Astrocyte (in vitro differentiated cells and primary cell): ENCODE results near the gene CRLF1. TPM values are rescaled to one million over a fixed set of nuclear protein-coding genes. Genes with fewer than 3 reads are reported as not detected.

Source experiments
- DNase-seq: peaks from one replicate; pipeline ENCODE4 v3.0.0-alpha.2; 2010; ENCODE audit warnings: low read depth
- FAIRE-seq: peaks from 2 replicates; lab custom pipeline; 2011; peaks lifted over from hg19 to GRCh38; lab: Jason Lieb, UNC
- H2AFZ ChIP-seq: 2 replicates; pipeline ENCODE4 v1.6.0; 2012; ENCODE audit warnings: low read depth, low read length, inconsistent platforms
- H3K27ac ChIP-seq: 2 replicates; pipeline ENCODE4 v1.5.1; 2011; ENCODE audit warnings: low read depth, low read length, inconsistent platforms
- H3K27me3 ChIP-seq: 2 replicates; pipeline ENCODE4 v1.6.0; 2011; ENCODE audit warnings: low read length, inconsistent platforms; ENCODE audit not compliant: insufficient read depth
- H3K36me3 ChIP-seq: 2 replicates; pipeline ENCODE4 v1.5.1; 2011; ENCODE audit warnings: low read length, inconsistent platforms; ENCODE audit not compliant: insufficient read depth
- H3K4me1 ChIP-seq: 2 replicates; pipeline ENCODE4 v1.5.1; 2011; ENCODE audit warnings: low read length, inconsistent platforms; ENCODE audit not compliant: insufficient read depth
- H3K4me2 ChIP-seq: 2 replicates; pipeline ENCODE4 v1.6.0; 2012; ENCODE audit warnings: low read length, inconsistent platforms
- H3K4me3 ChIP-seq: 2 replicates; pipeline ENCODE4 v1.5.1; 2011; ENCODE audit warnings: low read depth, mild to moderate bottlenecking, low read length, inconsistent platforms; ENCODE audit not compliant: insufficient read depth
- H3K79me2 ChIP-seq: 2 replicates; pipeline ENCODE4 v1.6.0; 2012; ENCODE audit warnings: mild to moderate bottlenecking, low read length, inconsistent platforms; ENCODE audit not compliant: insufficient read depth
- H3K9ac ChIP-seq: 2 replicates; pipeline ENCODE4 v1.6.0; 2012; ENCODE audit warnings: mild to moderate bottlenecking, low read length, inconsistent platforms
- H3K9me3 ChIP-seq: 2 replicates; pipeline ENCODE4 v1.5.1; 2012; ENCODE audit warnings: low read depth, mild to moderate bottlenecking, low read length, inconsistent platforms; ENCODE audit not compliant: insufficient read depth
- H4K20me1 ChIP-seq: 2 replicates; pipeline ENCODE4 v1.6.0; 2012; ENCODE audit warnings: low read length, inconsistent platforms; ENCODE audit not compliant: insufficient read depth
- H3K27ac Mint-ChIP-seq: one replicate; pipeline ENCODE4 v1.8.0; 2021; ENCODE audit warnings: mild to moderate bottlenecking, mixed read lengths; ENCODE audit not compliant: unreplicated experiment
- H3K27me3 Mint-ChIP-seq: one replicate; pipeline ENCODE4 v1.8.0; 2021; ENCODE audit warnings: low read depth, mixed read lengths; ENCODE audit not compliant: unreplicated experiment
- H3K36me3 Mint-ChIP-seq: one replicate; pipeline ENCODE4 v1.8.0; 2021; ENCODE audit warnings: low read depth, mixed read lengths; ENCODE audit not compliant: unreplicated experiment
- H3K4me1 Mint-ChIP-seq: one replicate; pipeline ENCODE4 v1.8.0; 2021; ENCODE audit warnings: low read depth, mixed read lengths; ENCODE audit not compliant: unreplicated experiment
- H3K4me3 Mint-ChIP-seq: one replicate; pipeline ENCODE4 v1.8.0; 2021; ENCODE audit warnings: mild to moderate bottlenecking, moderate library complexity, mixed read lengths; ENCODE audit not compliant: unreplicated experiment
- H3K9me3 Mint-ChIP-seq: one replicate; pipeline ENCODE4 v1.8.0; 2021; ENCODE audit warnings: mild to moderate bottlenecking, mixed read lengths; ENCODE audit not compliant: unreplicated experiment
- CTCF ChIP-seq: IDR thresholded peaks from 2 replicates; pipeline ENCODE4 v1.5.1; 2011; ENCODE audit warnings: low read depth, mild to moderate bottlenecking, inconsistent platforms, low read length, moderate library complexity; ENCODE audit not compliant: insufficient read depth
- EZH2 ChIP-seq: IDR thresholded peaks from 2 replicates; pipeline ENCODE4 v1.6.1; 2012; ENCODE audit warnings: mild to moderate bottlenecking, low read length, inconsistent platforms; ENCODE audit not compliant: insufficient read depth
- total RNA-seq: library from RNA; stranded (reverse); gene quantifications from 2 replicates; pipeline ENCODE4 v1.2.1, GENCODE V29; 2021

CRLF1 gene
- total RNA-seq, 1 donor from 2014 or later, result 18.5 TPM

DNA sequence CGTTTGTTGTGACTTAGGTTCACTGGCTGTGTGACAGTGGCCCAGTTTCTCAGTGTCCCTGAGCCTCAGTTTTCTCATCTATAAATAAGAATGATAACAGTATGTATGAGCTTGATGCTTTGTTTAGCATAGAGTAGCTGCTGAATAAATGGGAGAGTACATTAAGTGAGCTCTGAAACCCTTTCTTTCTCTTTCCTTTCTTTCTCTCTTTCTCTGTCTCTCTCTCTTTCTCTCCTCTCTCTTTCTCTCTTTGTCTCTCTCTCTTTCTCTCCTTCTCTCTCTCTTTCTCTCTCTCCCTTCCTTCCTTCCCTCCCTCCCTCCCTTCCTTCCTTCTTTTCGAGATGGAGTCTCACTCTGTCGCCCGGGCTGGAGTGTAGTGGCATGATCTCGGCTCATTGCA is 46.9 kb downstream of the CRLF1 start:
- H3K36me3 ChIP-seq, result peaks cover 6% of the 10 kb centered on the region
- no peaks in the 10 kb centered on the region for H3K27me3 ChIP-seq
- H3K4me3 Mint-ChIP-seq, result peak overlapping the region; percentile 97
- no peaks in the 10 kb centered on the region for H3K9me3 Mint-ChIP-seq
- H2AFZ ChIP-seq, result no peak overlapping the region
- no peaks in the 10 kb centered on the region for H3K9me3 ChIP-seq
- no peak for FAIRE-seq
- no peak overlapping the region for H3K27ac ChIP-seq
- H3K36me3 Mint-ChIP-seq, result peaks cover 8% of the 10 kb centered on the region
- peaks cover 9% of the 10 kb centered on the region for H3K4me1 ChIP-seq
- H3K9ac ChIP-seq, result no peak overlapping the region
- no peaks in the 10 kb centered on the region for H3K27me3 Mint-ChIP-seq
- no peak overlapping the region for H3K27ac Mint-ChIP-seq
- no peak overlapping the region for H3K4me2 ChIP-seq
- H3K79me2 ChIP-seq, result peaks cover 42% of the 10 kb centered on the region
- H3K4me1 Mint-ChIP-seq, result peaks cover 6% of the 10 kb centered on the region
- H4K20me1 ChIP-seq, result peaks cover 14% of the 10 kb centered on the region
- no peak overlapping the region for H3K4me3 ChIP-seq
- no peak for DNase-seq
- TF ChIP-seq CTCF, result no peak
- no peak for TF ChIP-seq EZH2

- H3K9ac ChIP-seq, result peak overlapping the region; percentile 94
- no peak for FAIRE-seq
- peaks cover 14% of the 10 kb centered on the region for H4K20me1 ChIP-seq
- peaks cover 9% of the 10 kb centered on the region for H3K4me1 ChIP-seq
- no peaks in the 10 kb centered on the region for H3K27me3 Mint-ChIP-seq
- H3K36me3 Mint-ChIP-seq, result peaks cover 8% of the 10 kb centered on the region
- H3K27ac ChIP-seq, result peak overlapping the region; percentile 65
- TF ChIP-seq EZH2, result no peak
- TF ChIP-seq CTCF, result no peak
- peaks cover 6% of the 10 kb centered on the region for H3K4me1 Mint-ChIP-seq
- peaks cover 4% of the 10 kb centered on the region for H3K36me3 ChIP-seq
- H3K9me3 ChIP-seq, result no peaks in the 10 kb centered on the region
- no peak overlapping the region for H2AFZ ChIP-seq
- H3K27ac Mint-ChIP-seq, result peak overlapping the region; percentile 94
- H3K4me2 ChIP-seq, result peak overlapping the region; percentile 98
- peak overlapping the region; percentile 91 for H3K4me3 ChIP-seq
- no peaks in the 10 kb centered on the region for H3K27me3 ChIP-seq
- peaks cover 42% of the 10 kb centered on the region for H3K79me2 ChIP-seq
- H3K9me3 Mint-ChIP-seq, result no peaks in the 10 kb centered on the region
- peak overlapping the region; percentile 97 for H3K4me3 Mint-ChIP-seq
- no peak for DNase-seq
Observed at GRCh38 chr19:18558604-18559003, 48.0 kb downstream of the CRLF1 start.

GRCh38 chr19:18558202-18558555 is 48.4 kb downstream of the CRLF1 start:
- Histone ChIP-seq H3K36me3 (peaks cover 3% of the 10 kb centered on the region), H3K79me2 (peaks cover 42% of the 10 kb centered on the region), H3K4me3 (peak overlapping the region; percentile 91), H3K27ac (peak overlapping the region; percentile 65), H2AFZ (peak overlapping the region; percentile 91), H3K4me1 (peaks cover 9% of the 10 kb centered on the region), H4K20me1 (peaks cover 14% of the 10 kb centered on the region), H3K9ac (peak overlapping the region; percentile 94), H3K27me3 (no peaks in the 10 kb centered on the region), H3K4me2 (peak overlapping the region; percentile 98), H3K9me3 (no peaks in the 10 kb centered on the region)
- peak overlapping the region; percentile 94 for H3K27ac Mint-ChIP-seq
- FAIRE-seq (no peak), DNase-seq (no peak)
- H3K27me3 Mint-ChIP-seq, result no peaks in the 10 kb centered on the region
- H3K36me3 Mint-ChIP-seq, result peaks cover 8% of the 10 kb centered on the region
- peak overlapping the region; percentile 97 for H3K4me3 Mint-ChIP-seq
- peaks cover 6% of the 10 kb centered on the region for H3K4me1 Mint-ChIP-seq
- TF ChIP-seq CTCF, result no peak
- no peak for TF ChIP-seq EZH2
- H3K9me3 Mint-ChIP-seq, result no peaks in the 10 kb centered on the region
